ENCODE results near the gene CCDC8.
A peak's percentile ranks its signal among the peaks of the same experiment; 100 is the strongest.

Gene CCDC8

DNA sequence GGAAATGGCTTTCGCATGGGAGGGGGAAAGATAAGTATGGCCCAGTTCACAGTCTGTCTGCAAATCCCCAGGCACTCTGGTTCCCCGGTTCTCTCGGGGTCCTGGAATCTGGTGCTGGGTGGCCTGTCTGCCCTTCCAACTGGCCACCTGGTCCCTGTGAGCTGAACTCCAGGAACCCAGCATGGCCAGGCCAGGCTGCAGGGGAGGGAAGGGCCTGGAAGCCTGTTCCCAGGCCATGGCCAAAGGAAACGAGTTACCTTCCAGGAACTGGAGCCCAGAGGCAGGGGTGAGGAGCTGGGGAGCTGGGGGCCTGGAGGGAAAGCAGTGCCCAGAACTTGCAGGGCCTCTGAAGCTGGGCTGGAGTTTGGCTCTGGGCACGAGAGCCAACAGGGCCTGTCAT lies 34.5 kb upstream of the CCDC8 start:
- no peaks in the 10 kb centered on the region for H3K79me1 ChIP-seq (replicated peaks; ENCODE audit: low read length, poor library complexity, severe bottlenecking)
- no peak overlapping the region for H3K4me2 ChIP-seq (ENCODE audit: low read length, poor library complexity, severe bottlenecking)
- WGBS = 77% methylated on average over 4 of the region's 5 CpGs
- peak overlapping the region in 1 of 2 experiments; percentile 60 for H2BK12ac ChIP-seq (ENCODE audit: low read length in 2 of 2)
- H3K9me3 ChIP-seq (ENCODE audit: control insufficient read depth, low read length) = no peaks in the 10 kb centered on the region
- no peak overlapping the region for H3K23ac ChIP-seq (ENCODE audit: low read length in 2 of 2)
- peak overlapping the region; percentile 67 for H2BK15ac ChIP-seq (ENCODE audit: low read depth, poor library complexity, severe bottlenecking)
- no peak overlapping the region for H3K4me3 ChIP-seq (ENCODE audit: insufficient read depth in 1 of 2, low read depth in 1 of 2, low read length in 2 of 2)
- H3K36me3 ChIP-seq (ENCODE audit: control insufficient read depth in 1 of 2, insufficient read depth in 2 of 2, low read depth in 1 of 2, low read length in 2 of 2) = no peaks in the 10 kb centered on the region
- peak overlapping the region; percentile 60 for H4K8ac ChIP-seq (ENCODE audit: low read length)
- no peak overlapping the region for H4K91ac ChIP-seq (ENCODE audit: low read length)
- no peak overlapping the region for H2AFZ ChIP-seq (ENCODE audit: low read depth, low read length)
- no peak overlapping the region for H3K4ac ChIP-seq (ENCODE audit: low read depth in 1 of 2, low read length in 2 of 2)
- peak overlapping the region in 1 of 2 experiments; percentile 29 for H3K14ac ChIP-seq (ENCODE audit: low read length in 2 of 2)
- H3K27ac ChIP-seq (ENCODE audit: low read length, poor library complexity, severe bottlenecking) = no peak overlapping the region
- no peak overlapping the region for H3K9ac ChIP-seq (ENCODE audit: low read length)
- no peak overlapping the region for H2BK5ac ChIP-seq (ENCODE audit: low read depth, low read length, poor library complexity, severe bottlenecking)
- peak overlapping the region; percentile 48 to 49 for H3K18ac ChIP-seq (ENCODE audit: low read depth in 1 of 2, low read length in 2 of 2)
- DNase-seq = no peak
- H2BK120ac ChIP-seq (ENCODE audit: low read depth, low read length) = no peak overlapping the region
- H3K27me3 ChIP-seq (ENCODE audit: control insufficient read depth in 1 of 2, insufficient read depth in 1 of 2, low read length in 2 of 2) = no peaks in the 10 kb centered on the region
- H3K4me1 ChIP-seq (ENCODE audit: control insufficient read depth, insufficient read depth, low read depth, low read length) = peaks cover 3% of the 10 kb centered on the region
- H2AK5ac ChIP-seq (ENCODE audit: low read length, severe bottlenecking) = no peak overlapping the region

DNA sequence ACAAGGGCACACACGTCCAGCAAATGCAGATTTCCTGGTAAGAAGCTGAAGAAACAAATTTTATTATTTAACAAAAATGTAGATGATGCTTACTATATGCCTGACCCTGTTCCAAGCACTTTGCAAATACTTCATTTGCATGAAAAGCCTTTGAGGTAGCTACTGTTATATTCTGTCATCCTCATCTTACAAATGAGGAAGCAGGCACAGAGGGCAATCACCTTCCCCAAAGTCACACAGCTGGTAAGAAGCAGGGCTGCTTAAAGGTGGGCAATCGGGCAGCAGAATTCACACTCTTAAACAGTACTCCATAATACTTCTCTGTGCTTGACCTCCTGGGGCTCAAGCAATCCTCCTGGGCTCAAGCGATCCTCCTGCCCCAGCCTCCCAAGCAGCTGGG lies 33.6 kb upstream of the CCDC8 start:
- Histone ChIP-seq H3K9ac (ENCODE audit: low read length) (no peak overlapping the region), H3K4me3 (ENCODE audit: insufficient read depth in 1 of 2, low read depth in 1 of 2, low read length in 2 of 2) (no peak overlapping the region), H3K27me3 (ENCODE audit: control insufficient read depth in 1 of 2, insufficient read depth in 1 of 2, low read length in 2 of 2) (no peaks in the 10 kb centered on the region), H2BK5ac (ENCODE audit: low read depth, low read length, poor library complexity, severe bottlenecking) (no peak overlapping the region), H2BK12ac (ENCODE audit: low read length in 2 of 2) (no peak overlapping the region), H3K4ac (ENCODE audit: low read depth in 1 of 2, low read length in 2 of 2) (no peak overlapping the region), H3K27ac (ENCODE audit: low read length, poor library complexity, severe bottlenecking) (no peak overlapping the region), H2AK5ac (ENCODE audit: low read length, severe bottlenecking) (no peak overlapping the region), H2BK15ac (ENCODE audit: low read depth, poor library complexity, severe bottlenecking) (no peak overlapping the region), H4K91ac (ENCODE audit: low read length) (no peak overlapping the region), H3K4me1 (ENCODE audit: control insufficient read depth, insufficient read depth, low read depth, low read length) (peaks cover 3% of the 10 kb centered on the region), H3K14ac (ENCODE audit: low read length in 2 of 2) (no peak overlapping the region), H2AFZ (ENCODE audit: low read depth, low read length) (no peak overlapping the region), H3K36me3 (ENCODE audit: control insufficient read depth in 1 of 2, insufficient read depth in 2 of 2, low read depth in 1 of 2, low read length in 2 of 2) (no peaks in the 10 kb centered on the region), H3K9me3 (ENCODE audit: control insufficient read depth, low read length) (no peaks in the 10 kb centered on the region), H3K18ac (ENCODE audit: low read depth in 1 of 2, low read length in 2 of 2) (no peak overlapping the region), H2BK120ac (ENCODE audit: low read depth, low read length) (no peak overlapping the region), H3K4me2 (ENCODE audit: low read length, poor library complexity, severe bottlenecking) (no peak overlapping the region), H3K79me1 (replicated peaks; ENCODE audit: low read length, poor library complexity, severe bottlenecking) (no peaks in the 10 kb centered on the region), H4K8ac (ENCODE audit: low read length) (no peak overlapping the region), H3K23ac (ENCODE audit: low read length in 2 of 2) (no peak overlapping the region)
- WGBS = 0% methylated on average over 1 of the region's 3 CpGs
- DNase-seq = no peak

DNA sequence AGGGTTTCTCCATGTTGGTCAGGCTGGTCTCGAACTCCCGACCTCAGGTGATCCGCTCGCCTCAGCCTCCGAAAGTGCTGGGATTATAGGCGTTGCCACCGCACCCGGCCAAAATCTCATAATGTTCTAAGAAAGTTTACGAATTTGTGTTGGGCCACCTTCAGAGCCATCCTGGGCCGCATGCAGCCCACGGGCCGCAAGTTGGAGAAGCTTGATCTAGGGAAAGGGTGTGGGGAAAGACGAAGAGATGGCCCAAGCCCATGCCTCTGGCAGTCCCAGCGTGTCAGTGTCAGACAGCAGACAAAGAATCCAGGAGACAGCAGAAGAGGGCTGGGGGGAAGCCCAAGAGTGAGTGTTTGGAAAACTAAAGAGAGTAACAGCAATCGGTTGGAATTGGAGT lies 32.7 kb upstream of the CCDC8 start:
- Histone ChIP-seq H3K4me3 (ENCODE audit: insufficient read depth in 1 of 2, low read depth in 1 of 2, low read length in 2 of 2) (no peak overlapping the region), H4K91ac (ENCODE audit: low read length) (no peak overlapping the region), H4K8ac (ENCODE audit: low read length) (no peak overlapping the region), H3K27ac (ENCODE audit: low read length, poor library complexity, severe bottlenecking) (no peak overlapping the region), H2BK120ac (ENCODE audit: low read depth, low read length) (peak overlapping the region; percentile 5), H3K9me3 (ENCODE audit: control insufficient read depth, low read length) (no peaks in the 10 kb centered on the region), H2BK5ac (ENCODE audit: low read depth, low read length, poor library complexity, severe bottlenecking) (no peak overlapping the region), H2BK15ac (ENCODE audit: low read depth, poor library complexity, severe bottlenecking) (no peak overlapping the region), H3K9ac (ENCODE audit: low read length) (no peak overlapping the region), H3K4me1 (ENCODE audit: control insufficient read depth, insufficient read depth, low read depth, low read length) (peaks cover 3% of the 10 kb centered on the region), H3K27me3 (ENCODE audit: control insufficient read depth in 1 of 2, insufficient read depth in 1 of 2, low read length in 2 of 2) (no peaks in the 10 kb centered on the region), H3K14ac (ENCODE audit: low read length in 2 of 2) (no peak overlapping the region), H2AFZ (ENCODE audit: low read depth, low read length) (no peak overlapping the region), H3K18ac (ENCODE audit: low read depth in 1 of 2, low read length in 2 of 2) (no peak overlapping the region), H3K36me3 (ENCODE audit: control insufficient read depth in 1 of 2, insufficient read depth in 2 of 2, low read depth in 1 of 2, low read length in 2 of 2) (no peaks in the 10 kb centered on the region), H3K23ac (ENCODE audit: low read length in 2 of 2) (no peak overlapping the region), H2AK5ac (ENCODE audit: low read length, severe bottlenecking) (no peak overlapping the region), H2BK12ac (ENCODE audit: low read length in 2 of 2) (no peak overlapping the region), H3K79me1 (replicated peaks; ENCODE audit: low read length, poor library complexity, severe bottlenecking) (no peaks in the 10 kb centered on the region), H3K4me2 (ENCODE audit: low read length, poor library complexity, severe bottlenecking) (no peak overlapping the region), H3K4ac (ENCODE audit: low read depth in 1 of 2, low read length in 2 of 2) (no peak overlapping the region)
- DNase-seq = no peak
- 86% methylated on average over 15 of the region's 15 CpGs for WGBS

DNA sequence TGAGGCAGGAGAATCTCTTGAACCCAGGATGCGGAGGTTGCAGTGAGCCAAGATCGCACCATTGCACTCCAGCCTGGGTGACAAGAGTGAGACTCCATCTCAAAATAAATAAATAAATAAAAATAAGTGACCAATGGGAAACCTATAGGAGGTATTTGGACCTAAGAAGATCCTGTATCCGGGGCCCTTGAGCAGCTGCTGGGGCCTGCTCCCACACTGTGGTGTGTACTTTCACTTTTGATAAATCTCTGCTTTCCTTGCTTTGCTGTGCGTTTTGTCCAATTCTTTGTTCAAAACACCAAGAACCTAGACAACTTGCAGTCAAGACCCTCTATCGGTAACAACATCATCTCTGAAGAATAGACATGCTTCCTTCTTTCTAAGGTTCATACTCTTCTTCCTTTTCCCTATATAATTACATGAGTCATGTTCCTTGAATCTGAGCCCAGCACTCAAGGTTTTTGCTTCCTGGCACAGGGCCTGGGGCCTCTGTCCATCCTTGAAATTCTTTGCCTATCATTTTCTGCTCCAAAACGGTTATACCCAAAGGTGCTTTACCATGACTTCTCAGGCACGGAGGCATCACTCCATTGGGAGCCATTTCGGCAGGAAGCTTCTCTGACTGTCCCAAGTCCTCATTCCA lies 29.6 kb upstream of the CCDC8 start:
- DNase-seq = peak; percentile 61
- H3K9ac ChIP-seq (ENCODE audit: low read length) = no peak overlapping the region
- peak overlapping the region; percentile 33 to 52 for H3K18ac ChIP-seq (ENCODE audit: low read depth in 1 of 2, low read length in 2 of 2)
- no peak overlapping the region for H2BK15ac ChIP-seq (ENCODE audit: low read depth, poor library complexity, severe bottlenecking)
- WGBS = 71% methylated on average over 6 of the region's 8 CpGs
- no peaks in the 10 kb centered on the region for H3K79me1 ChIP-seq (replicated peaks; ENCODE audit: low read length, poor library complexity, severe bottlenecking)
- peaks cover 3% of the 10 kb centered on the region for H3K4me1 ChIP-seq (ENCODE audit: control insufficient read depth, insufficient read depth, low read depth, low read length)
- H2BK12ac ChIP-seq (ENCODE audit: low read length in 2 of 2) = no peak overlapping the region
- H3K4me2 ChIP-seq (ENCODE audit: low read length, poor library complexity, severe bottlenecking) = no peak overlapping the region
- peak overlapping the region; percentile 4 for H2AFZ ChIP-seq (ENCODE audit: low read depth, low read length)
- no peak overlapping the region for H4K91ac ChIP-seq (ENCODE audit: low read length)
- H3K9me3 ChIP-seq (ENCODE audit: control insufficient read depth, low read length) = no peaks in the 10 kb centered on the region
- H3K27ac ChIP-seq (ENCODE audit: low read length, poor library complexity, severe bottlenecking) = peak overlapping the region; percentile 40
- H2BK120ac ChIP-seq (ENCODE audit: low read depth, low read length) = no peak overlapping the region
- H3K27me3 ChIP-seq (ENCODE audit: control insufficient read depth in 1 of 2, insufficient read depth in 1 of 2, low read length in 2 of 2) = no peaks in the 10 kb centered on the region
- no peak overlapping the region for H3K23ac ChIP-seq (ENCODE audit: low read length in 2 of 2)
- H4K8ac ChIP-seq (ENCODE audit: low read length) = no peak overlapping the region
- H3K36me3 ChIP-seq (ENCODE audit: control insufficient read depth in 1 of 2, insufficient read depth in 2 of 2, low read depth in 1 of 2, low read length in 2 of 2) = no peaks in the 10 kb centered on the region
- no peak overlapping the region for H2BK5ac ChIP-seq (ENCODE audit: low read depth, low read length, poor library complexity, severe bottlenecking)
- no peak overlapping the region for H2AK5ac ChIP-seq (ENCODE audit: low read length, severe bottlenecking)
- no peak overlapping the region for H3K4ac ChIP-seq (ENCODE audit: low read depth in 1 of 2, low read length in 2 of 2)
- H3K14ac ChIP-seq (ENCODE audit: low read length in 2 of 2) = no peak overlapping the region
- H3K4me3 ChIP-seq (ENCODE audit: insufficient read depth in 1 of 2, low read depth in 1 of 2, low read length in 2 of 2) = no peak overlapping the region

All from mesenchymal stem cell (in vitro differentiated cells and primary cell).